Measurements from ENCODE around the gene OLIG3. TPM values are rescaled to one million over a fixed set of nuclear protein-coding genes. Genes with fewer than 3 reads are reported as not detected.

Gene OLIG3
- total RNA-seq, 4 donors from 2014 or later = not detected

DNA sequence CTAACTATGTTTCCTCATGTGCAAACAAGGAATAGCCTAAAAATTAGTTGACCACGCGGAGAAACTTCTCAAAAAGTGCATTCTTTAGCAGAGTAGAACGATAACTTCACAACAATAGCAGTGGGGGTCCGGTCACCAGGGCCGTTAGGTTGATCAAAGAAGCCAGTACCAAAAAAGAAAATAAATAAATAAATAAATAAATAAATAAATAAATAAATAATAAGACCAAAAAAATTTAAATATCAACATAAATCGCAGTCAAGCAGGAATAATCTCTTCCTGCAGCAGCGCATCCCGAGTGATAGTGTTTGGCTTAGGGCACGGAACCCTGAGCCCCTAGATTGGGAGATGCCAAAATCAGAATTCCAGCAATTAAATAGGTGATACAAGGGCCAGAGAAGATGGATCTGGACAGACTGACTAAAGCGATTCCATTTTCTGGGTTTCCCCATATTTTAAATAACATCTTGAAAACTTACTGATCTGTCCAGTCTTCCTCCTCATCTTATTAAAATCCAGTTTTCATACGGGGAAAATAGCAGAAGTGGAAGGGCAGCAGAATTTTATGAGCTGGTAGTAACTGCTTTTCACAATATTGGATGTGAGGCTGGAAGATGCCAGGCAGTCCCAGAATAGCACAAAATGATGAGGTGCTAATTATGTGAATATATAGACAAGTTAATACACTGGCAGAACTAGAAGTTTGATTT lies 4.4 kb upstream of the OLIG3 start:
- Histone ChIP-seq H3K4me1 (peaks cover 18 to 32% of the 10 kb centered on the region in 2 donors), H3K4me3 (replicated peaks in 1 of 3) (no peak overlapping the region), H3K27ac (no peak overlapping the region), H3K27me3 (peaks cover 46% of the 10 kb centered on the region), H3K36me3 (no peaks in the 10 kb centered on the region), H3K9me3 (no peaks in the 10 kb centered on the region)
- DNase-seq = no peak
- TF ChIP-seq, protein P1, sequence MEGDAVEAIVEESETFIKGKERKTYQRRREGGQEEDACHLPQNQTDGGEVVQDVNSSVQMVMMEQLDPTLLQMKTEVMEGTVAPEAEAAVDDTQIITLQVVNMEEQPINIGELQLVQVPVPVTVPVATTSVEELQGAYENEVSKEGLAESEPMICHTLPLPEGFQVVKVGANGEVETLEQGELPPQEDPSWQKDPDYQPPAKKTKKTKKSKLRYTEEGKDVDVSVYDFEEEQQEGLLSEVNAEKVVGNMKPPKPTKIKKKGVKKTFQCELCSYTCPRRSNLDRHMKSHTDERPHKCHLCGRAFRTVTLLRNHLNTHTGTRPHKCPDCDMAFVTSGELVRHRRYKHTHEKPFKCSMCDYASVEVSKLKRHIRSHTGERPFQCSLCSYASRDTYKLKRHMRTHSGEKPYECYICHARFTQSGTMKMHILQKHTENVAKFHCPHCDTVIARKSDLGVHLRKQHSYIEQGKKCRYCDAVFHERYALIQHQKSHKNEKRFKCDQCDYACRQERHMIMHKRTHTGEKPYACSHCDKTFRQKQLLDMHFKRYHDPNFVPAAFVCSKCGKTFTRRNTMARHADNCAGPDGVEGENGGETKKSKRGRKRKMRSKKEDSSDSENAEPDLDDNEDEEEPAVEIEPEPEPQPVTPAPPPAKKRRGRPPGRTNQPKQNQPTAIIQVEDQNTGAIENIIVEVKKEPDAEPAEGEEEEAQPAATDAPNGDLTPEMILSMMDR (IDR thresholded peaks at IDR 0.05) = no peak
- no peak for TF ChIP-seq POLR2A (IDR thresholded peaks at IDR 0.05)
- intact Hi-C loops (cut with DNase I) = no loop called here
- 20 to 21% methylated on average over 11 of the region's 11 CpGs for WGBS, 2 donors

DNA sequence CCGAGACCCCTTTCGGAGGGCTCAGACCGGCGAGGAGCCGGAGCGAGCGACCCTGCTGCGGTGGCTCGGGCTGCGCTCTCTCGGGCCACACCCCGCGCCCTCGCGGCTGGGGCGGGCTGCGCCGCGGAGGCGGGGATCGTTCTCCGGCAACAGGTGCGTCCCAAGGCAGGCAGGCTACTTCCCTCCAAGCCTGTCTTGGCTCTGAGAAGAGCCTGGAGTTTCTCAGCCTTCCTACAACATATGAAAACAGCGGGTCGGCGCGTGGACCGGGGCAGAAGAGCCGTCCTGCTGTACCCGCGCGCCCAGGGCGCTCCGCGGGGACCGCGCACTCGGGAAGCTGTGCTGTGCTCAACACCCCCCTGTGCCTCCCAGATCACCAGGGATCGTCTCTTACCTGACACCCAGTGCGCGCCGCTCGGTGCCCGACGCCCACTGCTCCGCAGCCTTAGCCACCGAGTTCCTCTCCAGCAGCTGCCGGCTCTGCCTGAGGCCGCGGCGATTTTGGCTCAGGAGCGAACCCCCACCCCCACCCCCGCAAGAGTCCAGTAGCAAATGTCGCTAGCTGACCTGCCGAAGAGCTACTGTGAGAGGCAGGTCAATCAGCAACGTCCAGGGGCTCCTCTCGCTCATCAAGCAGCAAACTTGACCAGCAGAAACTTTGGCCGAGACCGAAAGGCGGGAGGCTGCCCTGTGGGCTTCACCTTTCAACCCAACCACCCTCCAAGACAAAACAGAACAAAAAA lies 3.7 kb upstream of the OLIG3 start:
- peak overlapping the region in 1 of 3 donors; percentile 2 for H3K4me3 ChIP-seq (replicated peaks in 1 of 3)
- intact Hi-C loops (cut with DNase I) = no loop called here
- DNase-seq = no peak

GRCh38 chr6:137496909-137497720 lies 2.9 kb upstream of the OLIG3 start:
- no peaks in the 10 kb centered on the region for H3K9me3 ChIP-seq
- peaks cover 61% of the 10 kb centered on the region for H3K27me3 ChIP-seq
- WGBS, 2 donors = 9% methylated on average over 22 to 40 of the region's 47 CpGs

More for the DNA sequence above, 3.7 kb upstream of the OLIG3 start:
- H3K4me1 ChIP-seq = peaks cover 25 to 40% of the 10 kb centered on the region in 2 donors
- TF ChIP-seq, protein P1 (IDR thresholded peaks at IDR 0.05) = no peak
- TF ChIP-seq POLR2A (IDR thresholded peaks at IDR 0.05) = no peak
- 4 to 8% methylated on average over 13 to 35 of the region's 60 CpGs for WGBS, 2 donors
- no peaks in the 10 kb centered on the region for H3K9me3 ChIP-seq
- peaks cover 53% of the 10 kb centered on the region for H3K27me3 ChIP-seq
- no peaks in the 10 kb centered on the region for H3K36me3 ChIP-seq
- H3K27ac ChIP-seq = no peak overlapping the region

DNA sequence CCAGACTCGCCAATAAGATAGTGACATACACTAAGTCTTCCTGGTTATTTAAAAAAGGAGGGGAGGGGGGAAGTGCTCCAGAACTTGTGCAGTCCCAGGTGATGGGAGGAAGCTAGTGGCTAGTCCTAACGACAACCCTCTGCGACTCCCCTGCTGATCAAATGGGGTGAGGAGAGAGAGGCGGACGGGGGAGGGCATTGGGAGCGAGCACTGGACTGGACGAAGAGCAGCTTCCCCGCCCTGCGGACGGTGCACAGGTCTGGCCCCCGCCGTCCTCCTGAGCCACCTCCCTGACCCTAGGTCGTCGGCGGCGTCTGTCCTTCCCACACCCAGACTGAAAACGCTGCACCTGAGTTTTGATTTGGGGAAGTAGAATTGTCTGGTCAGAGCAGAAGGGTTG lies 2.2 kb upstream of the OLIG3 start:
- Histone ChIP-seq H3K4me3 (replicated peaks in 1 of 3) (no peak overlapping the region), H3K27me3 (peaks cover 65% of the 10 kb centered on the region), H3K27ac (no peak overlapping the region), H3K4me1 (peaks cover 25 to 40% of the 10 kb centered on the region in 2 donors), H3K9me3 (no peaks in the 10 kb centered on the region), H3K36me3 (no peaks in the 10 kb centered on the region)
- intact Hi-C loops (cut with DNase I) = no loop called here
- 8 to 10% methylated on average over 17 of the region's 17 CpGs for WGBS, 2 donors
- DNase-seq = no peak
- TF ChIP-seq, protein P1 (IDR thresholded peaks at IDR 0.05) = no peak

More at GRCh38 chr6:137496909-137497720, 2.9 kb upstream of the OLIG3 start:
- H3K36me3 ChIP-seq = no peaks in the 10 kb centered on the region
- TF ChIP-seq POLR2A (IDR thresholded peaks at IDR 0.05) = no peak
- TF ChIP-seq, protein P1 (IDR thresholded peaks at IDR 0.05) = no peak
- H3K4me1 ChIP-seq = peaks cover 25 to 40% of the 10 kb centered on the region in 2 donors
- intact Hi-C loops (cut with DNase I) = no loop called here
- H3K4me3 ChIP-seq (replicated peaks in 1 of 3) = peak overlapping the region in 1 of 3 donors; percentile 2
- DNase-seq = no peak
- no peak overlapping the region for H3K27ac ChIP-seq
